WTC11 (cell line): Measurements from ENCODE around the gene MARF1. TPM values are rescaled to one million over a fixed set of nuclear protein-coding genes. Genes with fewer than 3 reads are reported as not detected.

Experiments used
- ATAC-seq: fragments of 200-7000 bp; cut with Tn5 transposase; 2 replicates; pipeline ENCODE4 v1.10.0; 2021; ENCODE audit warnings: mild to moderate bottlenecking, moderate library complexity
- CTCF ChIA-PET: fragments of 300-600 bp; sonication (Branson Sonifier 250); formaldehyde crosslinking; loops from one replicate; lab custom pipeline; 2021; ENCODE audit warnings: antibody characterized with exemption; lab: Charles Lee
- POLR2A ChIA-PET: fragments of 350-600 bp; sonication (Branson Sonifier 250); formaldehyde crosslinking; loops from one replicate; lab custom pipeline; 2021; ENCODE audit warnings: antibody characterized with exemption; lab: Charles Lee
- DNase-seq: peaks from one replicate; pipeline ENCODE4 v3.0.0; 2021; ENCODE audit warnings: low spot score
- H3K27ac Mint-ChIP-seq: 2 replicates; pipeline ENCODE4 v1.8.0; 2021; ENCODE audit warnings: mixed read lengths
- H3K27me3 Mint-ChIP-seq: 2 replicates; pipeline ENCODE4 v1.8.0; 2021; ENCODE audit warnings: low read depth, mild to moderate bottlenecking, moderate library complexity, mixed read lengths
- H3K36me3 Mint-ChIP-seq: 2 replicates; pipeline ENCODE4 v1.8.0; 2021; ENCODE audit warnings: mixed read lengths
- H3K4me1 Mint-ChIP-seq: 2 replicates; pipeline ENCODE4 v1.8.0; 2022; ENCODE audit warnings: mixed read lengths
- H3K4me3 Mint-ChIP-seq: 2 replicates; pipeline ENCODE4 v1.8.0; 2021; ENCODE audit warnings: mild to moderate bottlenecking, moderate library complexity, mixed read lengths
- H3K9me3 Mint-ChIP-seq: 2 replicates; pipeline ENCODE4 v1.8.0; 2021; ENCODE audit warnings: mixed read lengths
- ATF1 ChIP-seq: sonication (generic); formaldehyde crosslinking; IDR thresholded peaks from 2 replicates; pipeline ENCODE4 v1.8.1; 2023; ENCODE audit warnings: mild to moderate bottlenecking, moderate library complexity, missing genetic modification reagents
- CBFB ChIP-seq: sonication (generic); formaldehyde crosslinking; IDR thresholded peaks from 2 replicates; pipeline ENCODE4 v1.8.1; 2022; ENCODE audit warnings: mild to moderate bottlenecking, low read depth, missing genetic modification reagents
- E2F4 ChIP-seq: sonication (generic); formaldehyde crosslinking; IDR thresholded peaks from 2 replicates; pipeline ENCODE4 v1.8.1; 2022; ENCODE audit warnings: low read depth, mild to moderate bottlenecking, moderate library complexity, missing genetic modification reagents, borderline replicate concordance
- FOXJ3 ChIP-seq: sonication (generic); formaldehyde crosslinking; IDR thresholded peaks from 2 replicates; pipeline ENCODE4 v1.9.0; 2021; ENCODE audit warnings: missing genetic modification reagents, mild to moderate bottlenecking, borderline replicate concordance
- FOXK1 ChIP-seq: sonication (generic); formaldehyde crosslinking; IDR thresholded peaks from 2 replicates; pipeline ENCODE4 v1.8.0; 2022; ENCODE audit warnings: mild to moderate bottlenecking, moderate library complexity, missing genetic modification reagents
- GTF2I ChIP-seq: fragments of 250-450 bp; sonication (Bioruptor Pico); conservative IDR thresholded peaks from 2 replicates; pipeline ENCODE4 v1.4.0; 2021; ENCODE audit warnings: mild to moderate bottlenecking
- JUN ChIP-seq: sonication (generic); formaldehyde crosslinking; IDR thresholded peaks from 2 replicates; pipeline ENCODE4 v1.8.0; 2023; ENCODE audit warnings: mild to moderate bottlenecking, missing genetic modification reagents
- OVOL2 ChIP-seq: fragments of 250-450 bp; sonication (Bioruptor Pico); IDR thresholded peaks from 2 replicates; pipeline ENCODE4 v1.9.0; 2021; ENCODE audit warnings: mild to moderate bottlenecking, borderline replicate concordance
- PREB ChIP-seq: sonication (generic); formaldehyde crosslinking; IDR thresholded peaks from 2 replicates; pipeline ENCODE4 v1.8.1; 2022; ENCODE audit warnings: mild to moderate bottlenecking, missing genetic modification reagents, moderate library complexity, borderline replicate concordance
- SMAD3 ChIP-seq: sonication (generic); formaldehyde crosslinking; IDR thresholded peaks from 2 replicates; pipeline ENCODE4 v1.8.0; 2022; ENCODE audit warnings: missing genetic modification reagents, mild to moderate bottlenecking, borderline replicate concordance
- SMAD4 ChIP-seq: sonication (generic); formaldehyde crosslinking; IDR thresholded peaks from 2 replicates; pipeline ENCODE4 v1.8.0; 2022; ENCODE audit warnings: mild to moderate bottlenecking, missing genetic modification reagents
- SOX15 ChIP-seq: fragments of 250-450 bp; sonication (Bioruptor Pico); IDR thresholded peaks from 2 replicates; pipeline ENCODE4 v1.9.0; 2021; ENCODE audit warnings: mild to moderate bottlenecking
- TEAD1 ChIP-seq: sonication (generic); formaldehyde crosslinking; IDR thresholded peaks from 2 replicates; pipeline ENCODE4 v1.8.0; 2022; ENCODE audit warnings: mild to moderate bottlenecking, missing genetic modification reagents
- TP53 ChIP-seq: sonication (generic); formaldehyde crosslinking; IDR thresholded peaks from 2 replicates; pipeline ENCODE4 v1.8.1; 2023; ENCODE audit warnings: mild to moderate bottlenecking, missing genetic modification reagents
- ZNF317 ChIP-seq: sonication (generic); formaldehyde crosslinking; IDR thresholded peaks from 2 replicates; pipeline ENCODE4 v1.8.1; 2023; ENCODE audit warnings: low read depth, mild to moderate bottlenecking, moderate library complexity, missing genetic modification reagents, borderline replicate concordance
- ZSCAN18 ChIP-seq: fragments of 250-450 bp; sonication (Bioruptor Pico); IDR thresholded peaks from 2 replicates; pipeline ENCODE4 v2.1.2; 2022; ENCODE audit warnings: mild to moderate bottlenecking, moderate library complexity
- total RNA-seq: library from RNA; stranded (reverse); gene quantifications from 3 replicates; pipeline ENCODE4 v1.2.3, GENCODE V29; 2021
- TF ChIP-seq, protein P1 (sequence below): sonication (generic); formaldehyde crosslinking; IDR thresholded peaks from 2 replicates; pipeline ENCODE4 v1.8.1; 2022; ENCODE audit warnings: low read depth, missing genetic modification reagents, borderline replicate concordance
- TF ChIP-seq, protein P2 (sequence below): sonication (generic); formaldehyde crosslinking; conservative IDR thresholded peaks from 2 replicates; pipeline ENCODE4 v1.8.1; 2022; ENCODE audit warnings: mild to moderate bottlenecking, missing genetic modification reagents
- TF ChIP-seq, protein P3 (sequence below): sonication (generic); formaldehyde crosslinking; IDR thresholded peaks from 2 replicates; pipeline ENCODE4 v1.8.0; 2023; ENCODE audit warnings: missing genetic modification reagents
- TF ChIP-seq, protein P4 (sequence below): sonication (generic); formaldehyde crosslinking; IDR thresholded peaks from 2 replicates; pipeline ENCODE4 v1.8.1; 2023; ENCODE audit warnings: mild to moderate bottlenecking, missing genetic modification reagents, moderate library complexity
- TF ChIP-seq, protein P5 (sequence below): fragments of 250-450 bp; sonication (Bioruptor Pico); IDR thresholded peaks from 2 replicates; pipeline ENCODE4 v1.8.0; 2021; ENCODE audit warnings: mild to moderate bottlenecking

The MARF1 gene
- total RNA-seq, 1 experiment from 2014 or later = 31.9 TPM

DNA sequence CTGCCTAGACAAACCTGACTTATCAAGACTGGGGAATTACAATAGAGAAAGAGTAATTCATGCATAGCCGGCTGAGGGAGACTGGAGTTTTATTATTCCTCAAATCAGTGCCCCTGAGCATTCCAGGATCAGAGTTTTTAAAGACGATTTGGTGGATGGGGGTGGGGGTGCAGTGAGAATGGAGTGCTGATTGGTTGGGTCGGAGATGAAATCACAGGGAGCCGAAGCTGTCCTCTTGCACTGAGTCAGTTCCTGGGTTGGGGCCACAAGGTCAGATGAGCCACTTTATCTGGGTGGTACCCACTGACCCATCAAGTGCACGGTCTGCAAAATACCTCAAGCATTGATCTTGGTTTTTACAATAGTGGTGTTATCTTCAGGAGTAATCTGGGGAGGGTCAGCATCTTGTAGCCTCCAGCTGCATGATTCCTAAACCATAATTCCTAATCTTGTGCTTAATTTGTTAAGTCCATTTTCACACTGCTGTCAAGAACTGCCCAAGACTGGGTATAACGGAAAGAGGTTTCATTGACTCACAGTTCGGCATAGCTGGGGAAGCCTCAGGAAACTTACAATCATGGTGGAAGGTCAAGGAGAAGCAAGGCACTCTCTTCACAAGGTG lies 69.6 kb downstream of the MARF1 start:
- TF ChIP-seq, protein P1, sequence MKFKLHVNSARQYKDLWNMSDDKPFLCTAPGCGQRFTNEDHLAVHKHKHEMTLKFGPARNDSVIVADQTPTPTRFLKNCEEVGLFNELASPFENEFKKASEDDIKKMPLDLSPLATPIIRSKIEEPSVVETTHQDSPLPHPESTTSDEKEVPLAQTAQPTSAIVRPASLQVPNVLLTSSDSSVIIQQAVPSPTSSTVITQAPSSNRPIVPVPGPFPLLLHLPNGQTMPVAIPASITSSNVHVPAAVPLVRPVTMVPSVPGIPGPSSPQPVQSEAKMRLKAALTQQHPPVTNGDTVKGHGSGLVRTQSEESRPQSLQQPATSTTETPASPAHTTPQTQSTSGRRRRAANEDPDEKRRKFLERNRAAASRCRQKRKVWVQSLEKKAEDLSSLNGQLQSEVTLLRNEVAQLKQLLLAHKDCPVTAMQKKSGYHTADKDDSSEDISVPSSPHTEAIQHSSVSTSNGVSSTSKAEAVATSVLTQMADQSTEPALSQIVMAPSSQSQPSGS = no peak
- TF ChIP-seq, protein P2, sequence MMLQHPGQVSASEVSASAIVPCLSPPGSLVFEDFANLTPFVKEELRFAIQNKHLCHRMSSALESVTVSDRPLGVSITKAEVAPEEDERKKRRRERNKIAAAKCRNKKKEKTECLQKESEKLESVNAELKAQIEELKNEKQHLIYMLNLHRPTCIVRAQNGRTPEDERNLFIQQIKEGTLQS (CRISPR knock-in tag) = no peak
- TF ChIP-seq, protein P3, sequence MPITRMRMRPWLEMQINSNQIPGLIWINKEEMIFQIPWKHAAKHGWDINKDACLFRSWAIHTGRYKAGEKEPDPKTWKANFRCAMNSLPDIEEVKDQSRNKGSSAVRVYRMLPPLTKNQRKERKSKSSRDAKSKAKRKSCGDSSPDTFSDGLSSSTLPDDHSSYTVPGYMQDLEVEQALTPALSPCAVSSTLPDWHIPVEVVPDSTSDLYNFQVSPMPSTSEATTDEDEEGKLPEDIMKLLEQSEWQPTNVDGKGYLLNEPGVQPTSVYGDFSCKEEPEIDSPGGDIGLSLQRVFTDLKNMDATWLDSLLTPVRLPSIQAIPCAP (CRISPR knock-in tag) = no peak
- TF ChIP-seq FOXK1 (CRISPR knock-in tag) (no peak), TP53 (CRISPR knock-in tag) (no peak), GTF2I (CRISPR knock-in tag) (no peak), SMAD4 (CRISPR knock-in tag) (no peak)
- TF ChIP-seq, protein P4, sequence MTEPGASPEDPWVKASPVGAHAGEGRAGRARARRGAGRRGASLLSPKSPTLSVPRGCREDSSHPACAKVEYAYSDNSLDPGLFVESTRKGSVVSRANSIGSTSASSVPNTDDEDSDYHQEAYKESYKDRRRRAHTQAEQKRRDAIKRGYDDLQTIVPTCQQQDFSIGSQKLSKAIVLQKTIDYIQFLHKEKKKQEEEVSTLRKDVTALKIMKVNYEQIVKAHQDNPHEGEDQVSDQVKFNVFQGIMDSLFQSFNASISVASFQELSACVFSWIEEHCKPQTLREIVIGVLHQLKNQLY (CRISPR knock-in tag) = no peak
- Mint-ChIP-seq H3K9me3 (peaks cover 10% of the 10 kb centered on the region), H3K27ac (no peak overlapping the region), H3K4me3 (no peak overlapping the region), H3K36me3 (no peaks in the 10 kb centered on the region), H3K27me3 (no peaks in the 10 kb centered on the region), H3K4me1 (peaks cover 25% of the 10 kb centered on the region)
- CTCF ChIA-PET = no interaction called here
- POLR2A ChIA-PET = no interaction called here
- DNase-seq = no peak
- no peak for ATAC-seq

DNA sequence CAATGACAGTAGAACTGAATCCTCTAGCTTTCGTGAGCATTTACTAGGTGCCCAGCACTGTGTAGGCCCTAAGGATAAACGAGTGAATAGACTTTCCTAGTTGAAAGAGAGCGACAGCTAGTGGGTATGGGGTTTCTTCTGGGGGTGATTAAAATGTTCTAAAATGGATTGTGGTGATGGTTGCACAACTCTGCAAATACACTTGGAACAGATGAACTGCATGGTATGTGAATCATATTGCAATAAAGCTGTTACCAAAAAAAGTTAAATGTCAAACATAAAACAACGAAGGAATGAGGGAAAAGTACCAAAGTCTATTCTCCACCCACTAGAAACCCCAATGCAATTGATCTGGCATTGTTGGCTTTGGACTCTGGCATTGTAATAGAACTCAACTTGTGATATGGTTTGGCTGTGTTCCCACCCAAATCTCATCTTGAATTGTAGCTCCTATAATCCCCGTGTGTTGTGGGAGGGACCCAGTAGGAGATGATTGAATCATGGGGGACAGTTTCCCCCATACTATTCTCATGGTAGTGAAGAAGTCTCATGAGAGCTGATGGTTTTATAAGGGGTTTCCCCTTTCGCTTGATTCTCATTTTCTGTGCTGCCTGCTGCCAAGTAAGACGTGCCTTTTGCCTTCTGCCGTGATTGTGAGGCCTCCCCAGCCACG lies 70.5 kb downstream of the MARF1 start:
- H3K36me3 Mint-ChIP-seq = no peaks in the 10 kb centered on the region

DNA sequence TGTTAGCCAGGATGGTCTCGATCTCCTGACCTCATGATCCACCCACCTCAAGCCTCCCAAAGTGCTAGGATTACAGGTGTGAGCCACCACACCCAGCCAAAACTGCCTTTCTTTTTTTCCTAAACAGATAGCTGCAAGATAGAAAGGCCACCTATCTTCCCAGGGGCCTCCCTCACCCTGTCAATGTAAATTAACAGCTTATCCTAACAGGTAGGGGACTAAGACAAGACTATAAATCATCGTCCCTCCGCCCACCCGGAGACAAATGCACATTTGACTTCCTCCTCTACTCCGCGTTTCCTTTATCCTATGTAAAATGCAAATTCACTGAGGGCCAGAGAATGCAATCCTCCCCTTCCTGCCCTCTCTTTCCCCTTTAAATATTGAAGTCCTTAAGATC lies 71.4 kb downstream of the MARF1 start:
- no peak for DNase-seq
- H3K9me3 Mint-ChIP-seq = no peaks in the 10 kb centered on the region
- H3K27ac Mint-ChIP-seq = peak overlapping the region; percentile 68
- H3K27me3 Mint-ChIP-seq = no peaks in the 10 kb centered on the region
- no peak overlapping the region for H3K4me3 Mint-ChIP-seq
- peaks cover 25% of the 10 kb centered on the region for H3K4me1 Mint-ChIP-seq
- CTCF ChIA-PET = no interaction called here
- TF ChIP-seq TEAD1 (CRISPR knock-in tag) (no peak), CBFB (CRISPR knock-in tag) (no peak), ATF1 (CRISPR knock-in tag) (no peak), SMAD3 (CRISPR knock-in tag) (no peak), OVOL2 (no peak), ZSCAN18 (CRISPR knock-in tag) (no peak), E2F4 (CRISPR knock-in tag) (no peak), ZNF317 (no peak), PREB (no peak), FOXJ3 (no peak), JUN (CRISPR knock-in tag) (no peak)
- TF ChIP-seq, protein P3 (CRISPR knock-in tag) = no peak
- TF ChIP-seq, protein P5, sequence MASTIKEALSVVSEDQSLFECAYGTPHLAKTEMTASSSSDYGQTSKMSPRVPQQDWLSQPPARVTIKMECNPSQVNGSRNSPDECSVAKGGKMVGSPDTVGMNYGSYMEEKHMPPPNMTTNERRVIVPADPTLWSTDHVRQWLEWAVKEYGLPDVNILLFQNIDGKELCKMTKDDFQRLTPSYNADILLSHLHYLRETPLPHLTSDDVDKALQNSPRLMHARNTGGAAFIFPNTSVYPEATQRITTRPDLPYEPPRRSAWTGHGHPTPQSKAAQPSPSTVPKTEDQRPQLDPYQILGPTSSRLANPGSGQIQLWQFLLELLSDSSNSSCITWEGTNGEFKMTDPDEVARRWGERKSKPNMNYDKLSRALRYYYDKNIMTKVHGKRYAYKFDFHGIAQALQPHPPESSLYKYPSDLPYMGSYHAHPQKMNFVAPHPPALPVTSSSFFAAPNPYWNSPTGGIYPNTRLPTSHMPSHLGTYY (CRISPR knock-in tag) = no peak
- TF ChIP-seq, all 79 proteins: peak for 0
- POLR2A ChIA-PET = no interaction called here
- ATAC-seq = no peak; the same call in 1 of the 2 replicates
- H3K36me3 Mint-ChIP-seq = no peaks in the 10 kb centered on the region

More for the DNA sequence above, 70.5 kb downstream of the MARF1 start:
- POLR2A ChIA-PET = no interaction called here
- H3K4me3 Mint-ChIP-seq = no peak overlapping the region
- ATAC-seq = no peak
- no peak for TF ChIP-seq ATF1 (CRISPR knock-in tag)
- no peak for TF ChIP-seq SOX15
- TF ChIP-seq, all 79 proteins: peak for 0
- DNase-seq = no peak
- Mint-ChIP-seq H3K27me3 (no peaks in the 10 kb centered on the region), H3K4me1 (peaks cover 25% of the 10 kb centered on the region), H3K27ac (peak overlapping the region; percentile 77), H3K9me3 (peaks cover 4% of the 10 kb centered on the region)
- CTCF ChIA-PET = no interaction called here
